EL (cell line): ENCODE measurements around the gene NUDCD3.
"Not testable (repeated sequence)": the region's sequence is repeated elsewhere in the genome, so short reads cannot be mapped to it uniquely, and the experiment has no call there.

ENCODE experiments used
- DNase-seq: peaks from one replicate; pipeline ENCODE4 v3.0.0-alpha.2; 2016

NUDCD3 gene

GRCh38 chr7:44515590-44516268 is 25.3 kb upstream of the NUDCD3 start:
- DNase-seq, result no peak

- DNase-seq, result no peak
These were observed 22.3 kb upstream of the NUDCD3 start for GRCh38 chr7:44512736-44513135.

GRCh38 chr7:44511863-44512468 is 21.5 kb upstream of the NUDCD3 start:
- DNase-seq, result no peak

GRCh38 chr7:44511236-44511635 is 20.8 kb upstream of the NUDCD3 start:
- no peak for DNase-seq

GRCh38 chr7:44508328-44509030 is 18.0 kb upstream of the NUDCD3 start:
- no peak for DNase-seq

- DNase-seq, result not testable (repeated sequence)
These were observed 16.3 kb upstream of the NUDCD3 start for GRCh38 chr7:44506592-44507288.

- DNase-seq, result no peak
These were observed 15.1 kb upstream of the NUDCD3 start for GRCh38 chr7:44505595-44505994.

GRCh38 chr7:44498230-44498954 is 7.9 kb upstream of the NUDCD3 start:
- no peak for DNase-seq

GRCh38 chr7:44497155-44498027 is 6.9 kb upstream of the NUDCD3 start:
- no peak for DNase-seq

GRCh38 chr7:44496385-44496784 is 5.9 kb upstream of the NUDCD3 start:
- DNase-seq, result no peak

GRCh38 chr7:44494960-44495359 is 4.5 kb upstream of the NUDCD3 start:
- no peak for DNase-seq

GRCh38 chr7:44491229-44491628 is 771 bp upstream of the NUDCD3 start:
- no peak for DNase-seq

- DNase-seq, result no peak
These were observed 505 bp downstream of the NUDCD3 start for GRCh38 chr7:44489955-44490350.

- DNase-seq, result no peak
These were observed 1.5 kb downstream of the NUDCD3 start for GRCh38 chr7:44488955-44489354.

- peak; percentile 13 for DNase-seq
These were observed 3.8 kb downstream of the NUDCD3 start for GRCh38 chr7:44486693-44487092.

- DNase-seq, result no peak
These were observed 4.5 kb downstream of the NUDCD3 start for GRCh38 chr7:44486001-44486400.

GRCh38 chr7:44484482-44485313 is 5.8 kb downstream of the NUDCD3 start:
- no peak for DNase-seq

GRCh38 chr7:44482502-44483485 is 7.7 kb downstream of the NUDCD3 start:
- no peak for DNase-seq

- no peak for DNase-seq
These were observed 12.5 kb downstream of the NUDCD3 start for GRCh38 chr7:44477938-44478337.
